ENCODE measurements around the gene UNC50. TPM values are rescaled to one million over a fixed set of nuclear protein-coding genes. Genes with fewer than 3 reads are reported as not detected.

The UNC50 gene
- total RNA-seq, 1 donor from 2014 or later, result 34.4 TPM

- intact Hi-C loops (cut with DNase I), result no loop called here
- H3K36me3 ChIP-seq, result peaks cover 12 to 54% of the 10 kb centered on the region in 2 donors
- H3K4me3 ChIP-seq, result no peak overlapping the region
- H3K9me3 ChIP-seq, result no peaks in the 10 kb centered on the region
- DNase-seq (ENCODE audit: low spot score in 2 of 2), result no peak
- H3K27me3 ChIP-seq, result no peaks in the 10 kb centered on the region
- no peaks in the 10 kb centered on the region for H3K4me1 ChIP-seq
- no peak for TF ChIP-seq CTCF (IDR thresholded peaks at IDR 0.05)
- H3K27ac ChIP-seq, result no peak overlapping the region
These were observed 24.4 kb upstream of the UNC50 start for GRCh38 chr2:98583816-98584618.

GRCh38 chr2:98585386-98585785 lies 23.0 kb upstream of the UNC50 start:
- intact Hi-C loops (cut with DNase I), result no loop called here
- no peak for TF ChIP-seq CTCF (IDR thresholded peaks at IDR 0.05)
- no peak overlapping the region for H3K4me3 ChIP-seq
- H3K36me3 ChIP-seq, result peaks cover 12 to 51% of the 10 kb centered on the region in 2 donors
- no peaks in the 10 kb centered on the region for H3K9me3 ChIP-seq
- no peaks in the 10 kb centered on the region for H3K4me1 ChIP-seq
- H3K27me3 ChIP-seq, result no peaks in the 10 kb centered on the region
- DNase-seq (ENCODE audit: low spot score in 2 of 2), result no peak
- H3K27ac ChIP-seq, result no peak overlapping the region

- intact Hi-C loops (cut with DNase I), result no loop called here
- peaks cover 13 to 57% of the 10 kb centered on the region in 2 donors for H3K36me3 ChIP-seq
These were observed 21.7 kb upstream of the UNC50 start for GRCh38 chr2:98586551-98587140.

GRCh38 chr2:98588880-98589431 lies 19.4 kb upstream of the UNC50 start:
- no peaks in the 10 kb centered on the region for H3K4me1 ChIP-seq
- no peak overlapping the region for H3K27ac ChIP-seq
- peaks cover 10 to 41% of the 10 kb centered on the region in 2 donors for H3K36me3 ChIP-seq
- H3K27me3 ChIP-seq, result no peaks in the 10 kb centered on the region
- intact Hi-C loops (cut with DNase I), result no loop called here
- no peaks in the 10 kb centered on the region for H3K9me3 ChIP-seq
- DNase-seq (ENCODE audit: low spot score in 2 of 2), result no peak
- H3K4me3 ChIP-seq, result no peak overlapping the region
- TF ChIP-seq CTCF (IDR thresholded peaks at IDR 0.05), result no peak

More at GRCh38 chr2:98586551-98587140, 21.7 kb upstream of the UNC50 start:
- DNase-seq (ENCODE audit: low spot score in 2 of 2), result no peak
- H3K27ac ChIP-seq, result no peak overlapping the region
- no peak for TF ChIP-seq CTCF (IDR thresholded peaks at IDR 0.05)
- H3K9me3 ChIP-seq, result no peaks in the 10 kb centered on the region
- H3K4me3 ChIP-seq, result no peak overlapping the region
- H3K27me3 ChIP-seq, result no peaks in the 10 kb centered on the region
- no peaks in the 10 kb centered on the region for H3K4me1 ChIP-seq

GRCh38 chr2:98589489-98589888 lies 18.9 kb upstream of the UNC50 start:
- TF ChIP-seq CTCF (IDR thresholded peaks at IDR 0.05), result no peak
- DNase-seq (ENCODE audit: low spot score in 2 of 2), result no peak
- intact Hi-C loops (cut with DNase I), result no loop called here
- H3K27me3 ChIP-seq, result no peaks in the 10 kb centered on the region
- H3K36me3 ChIP-seq, result peaks cover 10 to 35% of the 10 kb centered on the region in 2 donors
- H3K27ac ChIP-seq, result no peak overlapping the region
- no peak overlapping the region for H3K4me3 ChIP-seq
- H3K9me3 ChIP-seq, result no peaks in the 10 kb centered on the region
- no peaks in the 10 kb centered on the region for H3K4me1 ChIP-seq
